Cardiac fibroblast (primary cell): ENCODE results near the gene CHST11.
A peak's percentile ranks its signal among the peaks of the same experiment; 100 is the strongest.

Experiments
- DNase-seq, 2 donors: peaks; one replicate each; pipeline versions ENCODE4 v3.0.0 to v3.0.0-alpha.2; 2010; ENCODE audit warnings: low read depth in 2 of 2
- H3K4me3 ChIP-seq, 2 donors: replicated peaks in 1 of 2; 1 replicate in 1 of 2; 2 replicates in 1 of 2; pipeline ENCODE4 v1.5.1; 2011; ENCODE audit warnings: low read depth in 2 of 2, low read length in 2 of 2, mild to moderate bottlenecking in 2 of 2, moderate library complexity in 1 of 2
- TF ChIP-seq, protein P1 (sequence below): IDR thresholded peaks from one replicate; pipeline ENCODE4 v1.5.1; 2011; ENCODE audit warnings: low read depth, mild to moderate bottlenecking, low read length, inconsistent platforms

CHST11 gene

DNA sequence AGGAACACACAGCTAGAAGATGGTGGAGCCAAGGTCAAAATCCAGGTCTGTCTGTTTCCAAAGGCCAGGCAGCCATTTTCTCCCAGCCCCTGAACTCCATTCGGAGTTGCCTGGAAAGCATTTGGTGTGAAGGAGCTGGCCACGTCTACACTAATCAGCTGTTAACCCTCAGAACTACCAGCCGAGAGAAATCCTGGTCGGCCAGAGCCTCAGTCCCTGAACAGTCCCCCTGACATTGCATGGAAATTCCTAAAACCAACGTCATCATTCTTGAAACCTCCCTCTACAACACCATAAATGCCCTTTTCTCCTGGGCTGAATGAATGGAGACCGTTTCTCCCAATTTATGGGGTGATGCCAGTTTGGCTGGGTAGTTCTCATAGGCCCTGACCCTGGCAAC, 255.7 kb downstream of the CHST11 start:
- no peak overlapping the region for H3K4me3 ChIP-seq
- DNase-seq: peak in 1 of 2 donors; percentile 49
- TF ChIP-seq, protein P1, sequence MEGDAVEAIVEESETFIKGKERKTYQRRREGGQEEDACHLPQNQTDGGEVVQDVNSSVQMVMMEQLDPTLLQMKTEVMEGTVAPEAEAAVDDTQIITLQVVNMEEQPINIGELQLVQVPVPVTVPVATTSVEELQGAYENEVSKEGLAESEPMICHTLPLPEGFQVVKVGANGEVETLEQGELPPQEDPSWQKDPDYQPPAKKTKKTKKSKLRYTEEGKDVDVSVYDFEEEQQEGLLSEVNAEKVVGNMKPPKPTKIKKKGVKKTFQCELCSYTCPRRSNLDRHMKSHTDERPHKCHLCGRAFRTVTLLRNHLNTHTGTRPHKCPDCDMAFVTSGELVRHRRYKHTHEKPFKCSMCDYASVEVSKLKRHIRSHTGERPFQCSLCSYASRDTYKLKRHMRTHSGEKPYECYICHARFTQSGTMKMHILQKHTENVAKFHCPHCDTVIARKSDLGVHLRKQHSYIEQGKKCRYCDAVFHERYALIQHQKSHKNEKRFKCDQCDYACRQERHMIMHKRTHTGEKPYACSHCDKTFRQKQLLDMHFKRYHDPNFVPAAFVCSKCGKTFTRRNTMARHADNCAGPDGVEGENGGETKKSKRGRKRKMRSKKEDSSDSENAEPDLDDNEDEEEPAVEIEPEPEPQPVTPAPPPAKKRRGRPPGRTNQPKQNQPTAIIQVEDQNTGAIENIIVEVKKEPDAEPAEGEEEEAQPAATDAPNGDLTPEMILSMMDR: no peak

DNA sequence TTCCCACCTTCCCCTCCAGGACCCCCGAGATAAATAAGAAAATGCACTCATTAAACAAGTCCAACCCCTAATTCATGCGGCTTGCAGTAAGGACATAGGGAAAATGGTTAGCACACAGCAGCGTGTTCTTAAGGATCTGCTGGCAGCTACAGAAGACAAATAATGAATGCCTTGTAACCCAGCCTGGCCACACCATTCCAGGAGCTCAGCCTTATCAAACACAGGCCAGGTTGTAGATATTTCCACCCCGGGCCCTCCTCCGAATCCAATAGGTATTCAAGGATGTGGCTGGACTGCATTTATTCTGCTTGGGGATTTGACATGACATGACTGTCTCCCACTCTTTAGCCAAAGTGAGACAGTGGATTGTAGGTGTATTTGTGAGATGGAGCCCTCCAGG, 256.2 kb downstream of the CHST11 start:
- DNase-seq: no peak
- H3K4me3 ChIP-seq: no peak overlapping the region
- TF ChIP-seq, protein P1: no peak

DNA sequence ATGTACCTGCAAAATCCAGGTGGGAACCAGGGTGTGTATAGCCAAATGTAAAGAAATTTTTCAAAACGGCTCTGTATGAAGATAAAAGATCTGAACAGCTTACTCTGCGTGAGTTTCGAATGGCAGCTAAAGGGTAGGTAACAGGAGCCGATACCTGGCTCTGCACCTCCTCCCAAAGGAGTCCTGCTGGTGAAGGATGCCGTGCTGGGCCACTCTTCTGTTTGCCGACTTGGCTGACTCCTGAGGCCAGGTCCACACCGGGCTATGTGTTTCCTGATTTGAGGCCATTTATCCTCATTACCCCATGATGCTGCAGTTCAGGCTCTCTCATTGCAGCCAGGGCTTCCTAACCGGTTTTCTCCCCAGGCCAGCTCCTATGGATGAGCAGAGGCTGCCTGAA, 256.7 kb downstream of the CHST11 start:
- DNase-seq: no peak
- no peak overlapping the region for H3K4me3 ChIP-seq
- TF ChIP-seq, protein P1: no peak

DNA sequence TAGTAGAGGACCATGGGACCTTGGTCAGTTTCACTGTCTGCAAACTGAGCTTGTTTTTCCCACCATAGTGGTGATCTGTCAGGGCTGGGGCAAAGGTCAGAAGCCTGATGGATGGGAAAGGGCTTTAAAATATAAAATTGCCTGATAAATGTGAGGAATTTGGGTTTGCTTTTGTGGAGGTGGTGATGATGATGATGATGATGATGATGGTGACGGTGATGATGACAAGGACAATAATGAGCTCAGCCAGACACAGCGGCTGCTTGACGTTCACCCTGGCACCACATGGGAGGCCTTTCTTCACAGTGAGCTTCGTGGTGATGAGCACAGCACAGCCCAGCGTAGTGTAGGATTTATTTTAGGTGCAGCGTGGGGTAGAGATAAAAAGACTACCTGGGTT, 257.6 kb downstream of the CHST11 start:
- H3K4me3 ChIP-seq: no peak overlapping the region
- TF ChIP-seq, protein P1: no peak
- DNase-seq: no peak

DNA sequence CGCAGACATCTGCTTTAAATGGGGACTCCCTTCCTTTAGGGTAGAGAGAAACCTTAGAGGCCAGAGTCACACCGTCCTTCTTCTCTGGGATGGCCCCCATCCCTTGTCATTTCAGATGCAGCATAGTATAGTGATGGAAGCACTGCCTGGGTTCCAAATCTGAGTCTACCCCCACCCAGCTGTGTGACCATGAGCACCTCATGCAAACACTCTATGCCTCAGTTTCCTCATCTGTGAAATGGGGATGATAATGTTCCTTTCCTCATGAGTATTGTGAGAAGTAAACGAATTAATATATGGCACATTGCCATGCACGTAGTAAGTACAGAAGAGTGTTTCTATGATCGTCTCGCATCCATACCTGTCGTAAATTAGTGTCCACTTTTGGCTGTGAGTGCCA, 259.4 kb downstream of the CHST11 start:
- no peak for DNase-seq
- no peak overlapping the region for H3K4me3 ChIP-seq
- TF ChIP-seq, protein P1: no peak

DNA sequence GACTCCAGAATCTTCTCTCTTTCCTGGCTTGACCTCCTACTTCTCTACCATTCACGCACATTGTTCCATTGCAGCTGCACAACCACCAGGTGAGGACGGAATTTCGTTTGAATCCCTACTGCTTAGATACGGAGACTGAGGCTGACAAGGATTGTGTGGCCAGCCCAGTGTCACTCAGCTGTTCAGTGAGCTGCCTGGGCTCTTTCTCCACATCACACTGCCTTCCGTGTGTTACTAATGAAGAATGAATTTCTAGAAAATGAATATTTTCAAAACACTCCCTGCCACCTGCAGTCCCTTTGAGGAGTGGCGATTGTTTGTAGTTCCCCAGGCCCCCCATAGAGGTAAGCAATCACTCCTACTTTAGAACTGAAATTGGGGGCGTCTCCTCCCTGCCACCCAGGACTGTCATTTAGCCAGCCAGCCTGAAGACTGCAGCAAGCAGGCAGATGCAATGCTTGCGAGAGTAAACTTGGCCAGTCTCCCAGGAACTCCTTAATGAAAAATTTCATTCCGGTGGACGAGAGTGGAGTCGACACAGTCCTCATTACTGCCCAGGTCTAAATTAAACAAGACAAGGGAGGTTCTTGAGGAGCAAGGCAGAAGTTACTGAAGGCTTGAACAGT, 261.7 kb downstream of the CHST11 start:
- peak in 1 of 2 donors; percentile 56 for DNase-seq
- TF ChIP-seq, protein P1: no peak
- no peak overlapping the region for H3K4me3 ChIP-seq
